Uterus (tissue), 4 donors: ENCODE results near the gene LYST. TPM values are rescaled to one million over a fixed set of nuclear protein-coding genes. Genes with fewer than 3 reads are reported as not detected.
A peak's percentile ranks its signal among the peaks of the same experiment; 100 is the strongest.

Experiments used
- DNase-seq, 2 donors: peaks; one replicate each; pipeline ENCODE4 v3.0.0-alpha.2; 2019 to 2020
- H3K27ac ChIP-seq, 2 donors: fragments of 200-600 bp; sonication (generic); 1 replicate in 1 of 2; 2 replicates in 1 of 2; pipeline ENCODE4 v1.5.1; 2016 to 2018
- H3K27me3 ChIP-seq, 2 donors: fragments of 200-600 bp; sonication (generic); one replicate each; pipeline ENCODE4 v1.5.1; 2018 to 2019; ENCODE audit warnings: control low read depth in 1 of 2
- H3K36me3 ChIP-seq, 2 donors: fragments of 200-600 bp; sonication (generic); one replicate each; pipeline ENCODE4 v1.5.1; 2019; ENCODE audit warnings: control low read depth in 1 of 2
- H3K4me1 ChIP-seq, 2 donors: fragments of 200-600 bp; sonication (generic); one replicate each; pipeline ENCODE4 v1.5.1; 2018 to 2019; ENCODE audit warnings: control low read depth in 1 of 2
- H3K4me3 ChIP-seq, 2 donors: fragments of 200-600 bp; sonication (generic); 1 replicate in 1 of 2; 2 replicates in 1 of 2; pipeline ENCODE4 v1.5.1; 2018 to 2019; ENCODE audit warnings: mild to moderate bottlenecking in 1 of 2
- H3K9me3 ChIP-seq, 2 donors: fragments of 200-600 bp; sonication (generic); one replicate each; pipeline ENCODE4 v1.5.1; 2019; ENCODE audit warnings: control low read depth in 1 of 2
- CTCF ChIP-seq, 4 experiments: fragments of 200-600 bp in 2 of 4; fragments of 450-650 bp in 2 of 4; sonication (generic) in 2 of 4; IDR thresholded peaks; one replicate each; pipeline ENCODE4 v1.5.1; 2016 to 2019; ENCODE audit warnings: antibody characterized with exemption in 4 of 4, mild to moderate bottlenecking in 2 of 4, moderate library complexity in 1 of 4
- POLR2A ChIP-seq, 2 donors: fragments of 450-650 bp; IDR thresholded peaks; one replicate each; pipeline ENCODE4 v1.6.1; 2016; ENCODE audit warnings: antibody characterized with exemption in 2 of 2, mild to moderate bottlenecking in 1 of 2, moderate library complexity in 1 of 2
- intact Hi-C: fragments of 100-400 bp; cut with DNase I; formaldehyde crosslinking; loops from one replicate; pipeline ENCODE4 v1.15.1; 2023; ENCODE audit warnings: low total_unique reads
- total RNA-seq, 4 donors: library from RNA; depleted of rRNA in 3 of 4; stranded (reverse); fragments of >200 nt in 3 of 4; gene quantifications; one replicate each; pipeline versions ENCODE4 v1.1.0 to v1.2.4, GENCODE V29; 2014 to 2023
- donor health status: DM: yes; HTN: yes; CAD: no.

The LYST gene
- total RNA-seq, 4 donors from 2014 or later, result 25.6 to 68.2 (median 32.9) TPM

GRCh38 chr1:235652364-235652763, 214.3 kb downstream of the LYST start:
- TF ChIP-seq POLR2A (IDR thresholded peaks at IDR 0.05) (no peak), CTCF (IDR thresholded peaks at IDR 0.05) (no peak)
- intact Hi-C loops, result no loop called here
- Histone ChIP-seq H3K9me3 (no peaks in the 10 kb centered on the region), H3K4me1 (peaks cover 0 to 12% of the 10 kb centered on the region in 2 donors), H3K27me3 (peaks cover 0 to 17% of the 10 kb centered on the region in 2 donors), H3K4me3 (no peak overlapping the region), H3K36me3 (no peaks in the 10 kb centered on the region), H3K27ac (no peak overlapping the region)
- DNase-seq, result no peak

DNA sequence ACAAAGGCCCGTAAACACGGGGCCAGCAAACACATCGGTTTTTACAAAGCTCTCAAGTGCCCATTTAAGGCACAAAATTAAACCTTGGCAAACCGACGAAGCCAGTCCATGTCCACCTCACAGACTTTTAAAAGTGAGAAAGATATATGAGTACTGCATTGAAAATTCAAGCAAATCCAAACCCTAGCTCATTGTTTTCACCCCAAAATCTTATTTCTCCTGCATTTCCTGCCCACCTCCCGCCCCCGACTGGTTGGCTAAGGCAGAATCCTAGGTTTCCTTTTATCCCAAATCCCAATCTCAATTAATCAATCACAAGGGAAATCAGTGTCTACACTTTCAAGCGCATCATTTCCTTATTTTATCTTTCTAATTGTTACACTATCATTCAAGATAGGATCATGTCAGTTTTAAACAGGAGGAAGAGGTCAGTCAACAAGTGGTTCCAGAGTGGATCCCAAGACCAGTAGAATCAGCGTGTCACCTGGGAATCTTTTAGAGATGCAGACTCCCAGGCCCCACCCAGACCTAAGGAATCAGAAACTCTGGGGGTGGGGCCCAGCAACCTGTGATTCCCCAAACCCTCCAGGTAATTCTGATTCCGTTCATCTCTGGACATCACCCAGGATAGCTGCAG, 215.4 kb downstream of the LYST start:
- Histone ChIP-seq H3K27me3 (peaks cover 0 to 17% of the 10 kb centered on the region in 2 donors), H3K9me3 (no peaks in the 10 kb centered on the region), H3K4me3 (no peak overlapping the region), H3K4me1 (peaks cover 0 to 12% of the 10 kb centered on the region in 2 donors), H3K27ac (no peak overlapping the region), H3K36me3 (no peaks in the 10 kb centered on the region)
- no peak for DNase-seq
- intact Hi-C loops, result no loop called here
- no peak for TF ChIP-seq POLR2A (IDR thresholded peaks at IDR 0.05)
- TF ChIP-seq CTCF (IDR thresholded peaks at IDR 0.05), result no peak

DNA sequence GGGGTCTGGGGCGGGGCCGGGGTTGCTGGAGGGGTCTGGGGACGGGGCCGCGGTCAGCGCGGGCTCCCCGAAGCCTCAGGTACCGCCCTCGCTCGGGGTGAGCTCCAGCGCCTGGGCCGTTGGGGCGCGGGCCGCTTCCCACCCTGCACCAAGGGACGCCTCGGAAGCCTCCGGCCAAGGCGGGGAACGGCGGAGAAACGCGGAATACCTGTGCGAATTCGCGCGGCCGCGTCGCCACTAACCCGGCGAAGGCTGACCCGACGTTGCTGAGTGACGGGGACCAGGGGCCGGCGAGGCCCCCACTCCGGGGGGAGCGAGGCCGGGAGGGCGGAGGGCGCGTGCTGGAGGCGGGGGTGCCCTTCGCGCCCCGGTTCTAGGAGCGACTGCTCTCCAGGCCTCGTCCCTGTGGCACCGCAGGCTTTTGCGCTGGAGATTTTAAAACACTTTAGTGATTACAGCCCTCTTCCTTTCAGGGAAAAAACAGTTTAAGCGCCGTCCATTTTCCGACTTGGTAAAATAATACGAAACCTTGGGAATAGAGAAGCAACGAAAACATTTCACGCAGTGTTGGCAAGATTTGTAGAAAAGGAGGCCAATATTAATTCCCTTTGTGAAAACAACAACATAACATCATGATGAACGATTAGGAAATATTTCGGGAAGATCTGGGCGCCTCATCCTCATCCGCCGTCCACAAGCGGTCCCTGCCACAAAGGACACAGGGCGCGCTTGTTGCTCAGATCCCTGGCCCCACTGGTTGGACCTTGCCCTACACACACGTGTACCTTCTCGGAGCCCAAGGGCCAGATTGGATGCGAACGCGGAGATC, 216.2 kb downstream of the LYST start:
- peaks cover 0 to 17% of the 10 kb centered on the region in 2 donors for H3K27me3 ChIP-seq
- intact Hi-C loops, result no loop called here
- no peaks in the 10 kb centered on the region for H3K36me3 ChIP-seq
- DNase-seq, result no peak
- peaks cover 0 to 12% of the 10 kb centered on the region in 2 donors for H3K4me1 ChIP-seq
- no peaks in the 10 kb centered on the region for H3K9me3 ChIP-seq
- H3K27ac ChIP-seq, result peak overlapping the region; percentile 5 to 54
- peak overlapping the region; percentile 23 to 52 for H3K4me3 ChIP-seq
- TF ChIP-seq POLR2A (IDR thresholded peaks at IDR 0.05) (no peak), CTCF (IDR thresholded peaks at IDR 0.05) (no peak)

GRCh38 chr1:235649368-235650163, 217.1 kb downstream of the LYST start, which contains the start of gene GNG4:
TSS of gene GNG4 (minus strand) at chr1:235649784. CDS start at chr1:235583838, 65,946 bp downstream.
- TF ChIP-seq CTCF (IDR thresholded peaks at IDR 0.05), result no peak
- TF ChIP-seq POLR2A (IDR thresholded peaks at IDR 0.05), result no peak

More at GRCh38 chr1:235649368-235650163, 217.1 kb downstream of the LYST start, which contains the start of gene GNG4:
- Histone ChIP-seq H3K36me3 (no peaks in the 10 kb centered on the region), H3K9me3 (no peaks in the 10 kb centered on the region), H3K27me3 (peaks cover 0 to 17% of the 10 kb centered on the region in 2 donors), H3K27ac (peak within 1 kb of the TSS; percentile 5 to 54), H3K4me1 (peaks cover 0 to 12% of the 10 kb centered on the region in 2 donors), H3K4me3 (peak within 1 kb of the TSS; percentile 23 to 52)
- intact Hi-C loops, result no loop called here
- no peak for DNase-seq
